Panc1 (cell line): ENCODE measurements around the gene LEKR1. TPM values are rescaled to one million over a fixed set of nuclear protein-coding genes. Genes with fewer than 3 reads are reported as not detected.

Experiments
- ATAC-seq: fragments of 200-7000 bp; cut with Tn5 transposase; 2 replicates; pipeline ENCODE4 v1.9.1; 2020; ENCODE audit warnings: mild to moderate bottlenecking, moderate library complexity
- BruUV-seq: library from RNA; stranded (reverse); fragments of 400-500 nt; replicated peaks from 2 replicates; lab custom pipeline; 2021; lab: Mats Ljungman, UMichigan
- CTCF ChIA-PET: fragments of 300-600 bp; sonication (Branson Sonifier 250); formaldehyde crosslinking; loops from one replicate; lab custom pipeline; 2022; ENCODE audit warnings: antibody characterized with exemption; lab: Charles Lee
- POLR2A ChIA-PET: fragments of 300-600 bp; sonication (Branson Sonifier 250); formaldehyde crosslinking; loops from one replicate; lab custom pipeline; 2022; ENCODE audit warnings: antibody characterized with exemption; lab: Charles Lee
- DNase-seq: peaks from one replicate; pipeline ENCODE4 v3.0.0-alpha.2; 2010; ENCODE audit warnings: low read depth, low spot score
- H3K27ac ChIP-seq: 2 replicates; pipeline ENCODE4 v1.5.1; 2011; ENCODE audit warnings: mild to moderate bottlenecking, low read length, inconsistent platforms
- H3K27me3 ChIP-seq: fragments of 200-500 bp; sonication (Bioruptor generic); 2 replicates; pipeline ENCODE4 v1.6.0; 2014; ENCODE audit warnings: low read length, inconsistent platforms; ENCODE audit not compliant: control insufficient read depth, insufficient read depth
- H3K36me3 ChIP-seq: fragments of 200-500 bp; sonication (Bioruptor generic); 2 replicates; pipeline ENCODE4 v1.5.1; 2014; ENCODE audit warnings: inconsistent platforms, mild to moderate bottlenecking, low read length, moderate library complexity; ENCODE audit not compliant: control insufficient read depth, insufficient read depth
- H3K4me1 ChIP-seq: 2 replicates; pipeline ENCODE4 v1.5.1; 2011; ENCODE audit warnings: inconsistent platforms, mild to moderate bottlenecking, low read length, moderate library complexity; ENCODE audit not compliant: control insufficient read depth, insufficient read depth
- H3K4me3 ChIP-seq, 2 experiments: 2 replicates each; pipeline ENCODE4 v1.5.1; 2011 to 2012; ENCODE audit warnings: low read depth in 2 of 2, low read length in 2 of 2, mild to moderate bottlenecking in 2 of 2, inconsistent platforms in 1 of 2, moderate library complexity in 1 of 2
- H3K9me3 ChIP-seq: fragments of 200-500 bp; sonication (Bioruptor generic); 2 replicates; pipeline ENCODE4 v1.5.1; 2014; ENCODE audit warnings: low read depth, mild to moderate bottlenecking, inconsistent platforms, low read length, moderate library complexity; ENCODE audit not compliant: control insufficient read depth, insufficient read depth
- POLR2AphosphoS5 ChIP-seq: IDR thresholded peaks from 2 replicates; pipeline ENCODE4 v1.6.1; 2012; ENCODE audit warnings: mild to moderate bottlenecking, low read depth, low read length, moderate library complexity
- REST ChIP-seq, 2 experiments: IDR thresholded peaks; 2 replicates each; pipeline ENCODE4 v1.6.1; 2011 to 2012; ENCODE audit warnings: low read depth in 2 of 2, control low read depth in 1 of 2, low read length in 1 of 2, mild to moderate bottlenecking in 1 of 2, moderate library complexity in 1 of 2; ENCODE audit not compliant: insufficient read depth in 1 of 2
- SIN3A ChIP-seq: IDR thresholded peaks from 2 replicates; pipeline ENCODE4 v1.6.1; 2012; ENCODE audit warnings: low read depth, mild to moderate bottlenecking, low read length, moderate library complexity, borderline replicate concordance; ENCODE audit not compliant: insufficient read depth
- TCF7L2 ChIP-seq: IDR thresholded peaks from 2 replicates; pipeline ENCODE4 v1.6.1; 2011; ENCODE audit warnings: mild to moderate bottlenecking, low read depth, low read length, inconsistent platforms
- in situ Hi-C: cut with HindIII; loops from 2 replicates; pipeline ENCODE4 v1.10.0; 2016; ENCODE audit warnings: low sequenced_read_pairs, low pct_unique_long_range_greater_than_20kb
- intact Hi-C: fragments of 100-400 bp; cut with micrococcal nuclease; formaldehyde crosslinking; loops from one replicate; pipeline ENCODE4 v1.10.0; 2022; ENCODE audit not compliant: unreplicated experiment
- total RNA-seq: library from RNA; stranded (reverse); gene quantifications from one replicate; pipeline ENCODE4 v1.2.1, GENCODE V29; 2021; ENCODE audit not compliant: unreplicated experiment
- TF ChIP-seq, protein P1 (sequence below): fragments of 450-650 bp; IDR thresholded peaks from 2 replicates; pipeline ENCODE4 v1.5.1; 2017; ENCODE audit warnings: mild to moderate bottlenecking

LEKR1 gene
- total RNA-seq, 1 experiment from 2014 or later: not detected

DNA sequence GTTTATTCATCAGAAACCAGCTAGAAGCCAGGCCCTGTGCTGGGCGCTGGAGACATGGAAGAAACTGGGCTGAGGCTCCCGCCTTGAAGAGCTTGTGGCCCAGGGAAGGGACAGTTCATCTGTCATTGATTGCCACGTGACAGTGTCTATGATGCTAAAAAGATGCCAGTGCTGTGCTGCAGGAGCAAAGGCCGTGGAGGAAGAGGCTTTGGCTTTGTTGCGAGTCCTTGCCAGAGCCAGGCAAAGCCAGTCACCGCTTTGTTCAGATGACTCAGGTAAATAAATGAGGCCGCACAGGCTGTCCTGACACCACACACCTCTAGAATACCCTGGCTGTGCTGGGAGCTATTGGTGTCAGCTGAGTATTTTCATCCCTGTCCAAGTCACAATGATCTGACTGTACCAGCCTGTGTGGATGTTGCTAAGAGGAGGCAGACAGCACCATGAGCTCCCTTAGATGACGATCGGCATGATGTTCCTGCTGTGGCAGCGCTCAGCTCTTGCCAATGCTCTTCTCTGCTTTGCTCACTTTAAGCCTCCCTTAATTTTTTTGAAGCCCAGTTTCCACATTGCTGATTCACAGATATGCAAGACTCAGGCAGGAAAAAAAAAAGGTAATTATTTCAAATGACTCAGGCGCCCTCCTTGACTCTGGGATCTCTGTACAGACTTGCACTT is 256.3 kb downstream of the LEKR1 start:
- H3K27ac ChIP-seq: peak overlapping the region; percentile 65; the same call in 1 of the 2 replicates
- TF ChIP-seq REST (IDR thresholded peaks at IDR 0.05; ENCODE audit: insufficient read depth in 1 of 2, low read depth in 2 of 2, low read length in 1 of 2): no peak
- TF ChIP-seq, protein P1, sequence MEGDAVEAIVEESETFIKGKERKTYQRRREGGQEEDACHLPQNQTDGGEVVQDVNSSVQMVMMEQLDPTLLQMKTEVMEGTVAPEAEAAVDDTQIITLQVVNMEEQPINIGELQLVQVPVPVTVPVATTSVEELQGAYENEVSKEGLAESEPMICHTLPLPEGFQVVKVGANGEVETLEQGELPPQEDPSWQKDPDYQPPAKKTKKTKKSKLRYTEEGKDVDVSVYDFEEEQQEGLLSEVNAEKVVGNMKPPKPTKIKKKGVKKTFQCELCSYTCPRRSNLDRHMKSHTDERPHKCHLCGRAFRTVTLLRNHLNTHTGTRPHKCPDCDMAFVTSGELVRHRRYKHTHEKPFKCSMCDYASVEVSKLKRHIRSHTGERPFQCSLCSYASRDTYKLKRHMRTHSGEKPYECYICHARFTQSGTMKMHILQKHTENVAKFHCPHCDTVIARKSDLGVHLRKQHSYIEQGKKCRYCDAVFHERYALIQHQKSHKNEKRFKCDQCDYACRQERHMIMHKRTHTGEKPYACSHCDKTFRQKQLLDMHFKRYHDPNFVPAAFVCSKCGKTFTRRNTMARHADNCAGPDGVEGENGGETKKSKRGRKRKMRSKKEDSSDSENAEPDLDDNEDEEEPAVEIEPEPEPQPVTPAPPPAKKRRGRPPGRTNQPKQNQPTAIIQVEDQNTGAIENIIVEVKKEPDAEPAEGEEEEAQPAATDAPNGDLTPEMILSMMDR: no peak
- no peak for TF ChIP-seq TCF7L2
- TF ChIP-seq POLR2AphosphoS5: no peak
- TF ChIP-seq SIN3A: no peak
- H3K36me3 ChIP-seq: no peaks in the 10 kb centered on the region
- H3K9me3 ChIP-seq: no peaks in the 10 kb centered on the region
- peaks cover 11% of the 10 kb centered on the region for H3K4me1 ChIP-seq
- no peaks in the 10 kb centered on the region for H3K27me3 ChIP-seq
- intact Hi-C loops (loop anchor here (5.0 kb wide), 2 partner anchors 265 to 540 kb away; no protein-coding TSS in a partner anchor), in situ Hi-C loops (no loop called here)
- no peak for DNase-seq
- CTCF ChIA-PET: interaction anchor here (0.8 to 1.9 kb wide), 2 partner anchors 265 to 403 kb away, joined by 3 to 6 read pairs; no protein-coding TSS in a partner anchor
- BruUV-seq: no TSS peak
- no peak overlapping the region for H3K4me3 ChIP-seq
- POLR2A ChIA-PET: no interaction called here
- ATAC-seq: no peak; the same call in 1 of the 2 replicates

GRCh38 chr3:157083824-157084223 is 257.7 kb downstream of the LEKR1 start:
- Histone ChIP-seq H3K9me3 (no peaks in the 10 kb centered on the region), H3K4me1 (peaks cover 21% of the 10 kb centered on the region), H3K36me3 (no peaks in the 10 kb centered on the region), H3K4me3 (no peak overlapping the region), H3K27me3 (no peaks in the 10 kb centered on the region), H3K27ac (no peak overlapping the region)
- ChIA-PET POLR2A (no interaction called here), CTCF (no interaction called here)
- in situ Hi-C loops (no loop called here), intact Hi-C loops (loop anchor here (5.0 kb wide), 2 partner anchors 267 to 542 kb away; no protein-coding TSS in a partner anchor)
- no peak for TF ChIP-seq POLR2AphosphoS5
- TF ChIP-seq SIN3A: no peak
- no TSS peak for BruUV-seq
- ATAC-seq: no peak
- DNase-seq: no peak
